ENCODE measurements around the gene COX4I2. TPM values are rescaled to one million over a fixed set of nuclear protein-coding genes. Genes with fewer than 3 reads are reported as not detected.

COX4I2 gene
- total and polyA plus RNA-seq, 2 of the 4 experiments (the other 2 are of a cell fraction): not detected

DNA sequence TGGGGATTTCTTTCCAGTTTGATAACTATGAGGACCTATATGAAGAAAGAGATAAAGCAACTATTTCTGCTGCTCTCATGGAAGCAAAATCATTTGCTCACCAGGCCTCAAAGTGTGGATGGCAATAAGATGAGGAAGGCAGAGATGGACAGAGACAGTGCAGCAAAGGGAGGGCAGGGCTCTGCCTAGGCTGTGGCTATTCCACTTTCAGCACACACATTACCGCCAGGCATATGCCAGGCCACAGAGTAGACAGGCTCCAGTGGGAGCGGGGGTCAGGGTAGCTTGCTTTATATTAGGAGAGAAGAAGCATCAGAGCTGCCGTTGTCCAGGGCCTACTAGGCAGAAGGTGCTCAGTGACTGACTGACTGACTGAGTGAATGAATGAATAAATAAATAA lies 44.1 kb downstream of the COX4I2 start:
- peaks cover 33% of the 10 kb centered on the region; the same call in 1 of the 2 replicates for H4K20me1 ChIP-seq (ENCODE audit: insufficient read depth, low read length)
- dilution Hi-C loops (cut with HindIII; ENCODE audit: low sequenced_read_pairs, unreplicated experiment): no loop called here
- in situ Hi-C loops (cut with MboI; ENCODE audit: low sequenced_read_pairs): no loop called here

More for the DNA sequence above, 44.1 kb downstream of the COX4I2 start:
- H3K27me3 ChIP-seq (ENCODE audit: control insufficient read depth, insufficient read depth, low read length): no peaks in the 10 kb centered on the region
- peaks cover 34% of the 10 kb centered on the region for H3K9me1 ChIP-seq (ENCODE audit: insufficient read depth, low read length)
- H3K4ac ChIP-seq (ENCODE audit: low read depth, low read length): no peak overlapping the region
- H4K8ac ChIP-seq (ENCODE audit: low read depth in 2 of 2, low read length in 2 of 2): no peak overlapping the region
- no peak overlapping the region for H2AFZ ChIP-seq (replicated peaks; ENCODE audit: low read length, poor library complexity)
- H3K4me3 ChIP-seq (ENCODE audit: insufficient read depth, low read depth, low read length): no peak overlapping the region
- no peak overlapping the region for H2AK5ac ChIP-seq (ENCODE audit: low read depth, low read length)
- no peak overlapping the region for H2BK15ac ChIP-seq (ENCODE audit: low read depth, low read length)
- no peak overlapping the region for H2BK20ac ChIP-seq (ENCODE audit: low read depth, low read length)
- no peak overlapping the region for H4K5ac ChIP-seq (ENCODE audit: low read depth, low read length)
- BruUV-seq (replicated peaks): no TSS peak
- no CpG with 5 or more reads among the region's 3 CpGs for WGBS, 2 experiments (ENCODE audit: extremely low coverage in 2 of 2, insufficient read length in 1 of 2)
- no peak overlapping the region for H3K4me2 ChIP-seq (ENCODE audit: low read depth, low read length)
- no peak overlapping the region for H3K56ac ChIP-seq (ENCODE audit: extremely low read depth, insufficient read depth, low read length)
- intact Hi-C loops (cut with micrococcal nuclease): no loop called here
- no peak overlapping the region for H3K27ac ChIP-seq (ENCODE audit: insufficient read depth, low read length)
- H3K4me1 ChIP-seq (ENCODE audit: control insufficient read depth, insufficient read depth, low read length): peaks cover 17% of the 10 kb centered on the region
- H2BK120ac ChIP-seq (ENCODE audit: low read depth, low read length): no peak overlapping the region
- POLR2A ChIA-PET (ENCODE audit: unreplicated experiment): no interaction called here
- no peak overlapping the region for H2BK5ac ChIP-seq (ENCODE audit: low read depth, low read length, poor library complexity, severe bottlenecking)
- DNase-seq (no peak), ATAC-seq (ENCODE audit: low read depth) (no peak)
- H3K79me1 ChIP-seq (ENCODE audit: low read depth in 1 of 2, low read length in 2 of 2): peaks cover 54 to 89% of the 10 kb centered on the region in 2 experiments
- H3K14ac ChIP-seq (replicated peaks; ENCODE audit: low read depth, low read length): no peak overlapping the region
- CTCF ChIA-PET: interaction anchor here (1.2 kb wide), 1 partner anchor 42 kb away, joined by 3 read pairs; no protein-coding TSS in a partner anchor
- no peak overlapping the region for H3K23ac ChIP-seq (ENCODE audit: low read depth, low read length)
- TF ChIP-seq SMC3 (IDR thresholded peaks at IDR 0.05; ENCODE audit: low read depth, low read length) (no peak), POLR2A (IDR thresholded peaks at IDR 0.05; ENCODE audit: low read depth, low read length) (no peak), BHLHE40 (IDR thresholded peaks at IDR 0.05; ENCODE audit: low read depth, low read length) (no peak), RAD21 (IDR thresholded peaks at IDR 0.05; ENCODE audit: low read length) (no peak), FOS (IDR thresholded peaks at IDR 0.05; ENCODE audit: low read depth, low read length) (no peak), CHD1 (IDR thresholded peaks at IDR 0.05; ENCODE audit: low read depth, low read length) (no peak), RFX5 (IDR thresholded peaks at IDR 0.05; ENCODE audit: low read depth, low read length) (no peak), MAFK (IDR thresholded peaks at IDR 0.05; ENCODE audit: low read depth, low read length) (no peak), MXI1 (IDR thresholded peaks at IDR 0.05; ENCODE audit: borderline replicate concordance, low read depth, low read length) (no peak)
- TF ChIP-seq, protein P1, sequence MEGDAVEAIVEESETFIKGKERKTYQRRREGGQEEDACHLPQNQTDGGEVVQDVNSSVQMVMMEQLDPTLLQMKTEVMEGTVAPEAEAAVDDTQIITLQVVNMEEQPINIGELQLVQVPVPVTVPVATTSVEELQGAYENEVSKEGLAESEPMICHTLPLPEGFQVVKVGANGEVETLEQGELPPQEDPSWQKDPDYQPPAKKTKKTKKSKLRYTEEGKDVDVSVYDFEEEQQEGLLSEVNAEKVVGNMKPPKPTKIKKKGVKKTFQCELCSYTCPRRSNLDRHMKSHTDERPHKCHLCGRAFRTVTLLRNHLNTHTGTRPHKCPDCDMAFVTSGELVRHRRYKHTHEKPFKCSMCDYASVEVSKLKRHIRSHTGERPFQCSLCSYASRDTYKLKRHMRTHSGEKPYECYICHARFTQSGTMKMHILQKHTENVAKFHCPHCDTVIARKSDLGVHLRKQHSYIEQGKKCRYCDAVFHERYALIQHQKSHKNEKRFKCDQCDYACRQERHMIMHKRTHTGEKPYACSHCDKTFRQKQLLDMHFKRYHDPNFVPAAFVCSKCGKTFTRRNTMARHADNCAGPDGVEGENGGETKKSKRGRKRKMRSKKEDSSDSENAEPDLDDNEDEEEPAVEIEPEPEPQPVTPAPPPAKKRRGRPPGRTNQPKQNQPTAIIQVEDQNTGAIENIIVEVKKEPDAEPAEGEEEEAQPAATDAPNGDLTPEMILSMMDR (conservative IDR thresholded peaks at IDR 0.05; ENCODE audit: low read depth, low read length): no peak
- TF ChIP-seq, protein P2, sequence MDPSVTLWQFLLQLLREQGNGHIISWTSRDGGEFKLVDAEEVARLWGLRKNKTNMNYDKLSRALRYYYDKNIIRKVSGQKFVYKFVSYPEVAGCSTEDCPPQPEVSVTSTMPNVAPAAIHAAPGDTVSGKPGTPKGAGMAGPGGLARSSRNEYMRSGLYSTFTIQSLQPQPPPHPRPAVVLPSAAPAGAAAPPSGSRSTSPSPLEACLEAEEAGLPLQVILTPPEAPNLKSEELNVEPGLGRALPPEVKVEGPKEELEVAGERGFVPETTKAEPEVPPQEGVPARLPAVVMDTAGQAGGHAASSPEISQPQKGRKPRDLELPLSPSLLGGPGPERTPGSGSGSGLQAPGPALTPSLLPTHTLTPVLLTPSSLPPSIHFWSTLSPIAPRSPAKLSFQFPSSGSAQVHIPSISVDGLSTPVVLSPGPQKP (IDR thresholded peaks at IDR 0.05; ENCODE audit: borderline replicate concordance, low read depth, low read length): no peak
- H3K9ac ChIP-seq (ENCODE audit: low read depth, low read length): no peak overlapping the region
- H3K18ac ChIP-seq (ENCODE audit: low read depth, low read length): no peak overlapping the region
- H2AK9ac ChIP-seq (replicated peaks; ENCODE audit: low read depth, low read length, poor library complexity): no peak overlapping the region
- peaks cover 22% of the 10 kb centered on the region for H3K36me3 ChIP-seq (ENCODE audit: control insufficient read depth, insufficient read depth, low read length)
- H4K91ac ChIP-seq (ENCODE audit: insufficient read depth, low read depth, low read length): no peak overlapping the region
- no peaks in the 10 kb centered on the region for H3K9me3 ChIP-seq (ENCODE audit: control insufficient read depth, insufficient read depth, low read length)
